ENCODE data around the gene INCENP. TPM values are rescaled to one million over a fixed set of nuclear protein-coding genes. Genes with fewer than 3 reads are reported as not detected.
"Not testable (repeated sequence)": the region's sequence is repeated elsewhere in the genome, so short reads cannot be mapped to it uniquely, and the experiment has no call there.

INCENP gene
- total RNA-seq, 6 experiments from 2014 or later, result 32.3 to 60.0 (median 54.1) TPM

GRCh38 chr11:62195945-62196344 lies 72.1 kb downstream of the INCENP start:
- H3K9me3 Mint-ChIP-seq, result no peaks in the 10 kb centered on the region
- no peaks in the 10 kb centered on the region for H3K4me1 Mint-ChIP-seq (ENCODE audit: low read depth)
- H3K4me3 Mint-ChIP-seq, result no peak overlapping the region
- H3K36me3 Mint-ChIP-seq (ENCODE audit: low read depth), result no peaks in the 10 kb centered on the region
- no peak overlapping the region for H3K27ac Mint-ChIP-seq
- no peak for DNase-seq
- TF ChIP-seq CTCF (IDR thresholded peaks at IDR 0.05), result no peak
- peaks cover 25% of the 10 kb centered on the region for H3K27me3 Mint-ChIP-seq (ENCODE audit: insufficient read depth)

- peaks cover 21% of the 10 kb centered on the region for H3K27me3 Mint-ChIP-seq (ENCODE audit: insufficient read depth)
- not testable (repeated sequence) for H3K9me3 Mint-ChIP-seq; H3K27ac Mint-ChIP-seq; H3K36me3 Mint-ChIP-seq (ENCODE audit: low read depth); H3K4me3 Mint-ChIP-seq; H3K4me1 Mint-ChIP-seq (ENCODE audit: low read depth); DNase-seq
Observed at GRCh38 chr11:62197400-62197799, 73.6 kb downstream of the INCENP start.

GRCh38 chr11:62201376-62201775 lies 77.6 kb downstream of the INCENP start:
- Mint-ChIP-seq H3K9me3 (no peaks in the 10 kb centered on the region), H3K4me3 (no peak overlapping the region), H3K4me1 (ENCODE audit: low read depth) (no peaks in the 10 kb centered on the region), H3K36me3 (ENCODE audit: low read depth) (no peaks in the 10 kb centered on the region), H3K27me3 (ENCODE audit: insufficient read depth) (peaks cover 13% of the 10 kb centered on the region), H3K27ac (no peak overlapping the region)
- TF ChIP-seq CTCF (IDR thresholded peaks at IDR 0.05), result no peak
- DNase-seq, result no peak

Other genes starting within 250 kb of the INCENP start
- gene FADS3, start 232.5 kb upstream of the INCENP start, total RNA-seq (2021; fragmentation: NEBNext Ultra II Directional; extraction: Animal tissue kit (Norgen Biotek cat#: 25700)), result 100 to 1,000 TPM; 126 to 161 (median 137) TPM
- 1 to 10 TPM; 5.3 to 8.8 (median 7.9) TPM for gene RAB3IL1, start 206.4 kb upstream of the INCENP start, total RNA-seq (2021; fragmentation: NEBNext Ultra II Directional; extraction: Animal tissue kit (Norgen Biotek cat#: 25700))
- 1 to 10 TPM in 5 of 6 experiments, under 1 TPM in 1; 0.92 to 2.0 (median 1.9) TPM for gene BEST1, start 173.7 kb upstream of the INCENP start, total RNA-seq (2021; fragmentation: NEBNext Ultra II Directional; extraction: Animal tissue kit (Norgen Biotek cat#: 25700))
- gene FTH1, start 156.4 kb upstream of the INCENP start, total RNA-seq (2021; fragmentation: NEBNext Ultra II Directional; extraction: Animal tissue kit (Norgen Biotek cat#: 25700)), result 1,000 to 10,000 TPM; 2,192 to 2,832 (median 2,637) TPM
- gene SCGB1D1, start 66.2 kb downstream of the INCENP start, total RNA-seq (2021; fragmentation: NEBNext Ultra II Directional; extraction: Animal tissue kit (Norgen Biotek cat#: 25700)), result not detected
- gene SCGB2A1, start 84.7 kb downstream of the INCENP start, total RNA-seq (2021; fragmentation: NEBNext Ultra II Directional; extraction: Animal tissue kit (Norgen Biotek cat#: 25700)), result not detected
- gene SCGB1D2, start 118.2 kb downstream of the INCENP start, total RNA-seq (2021; fragmentation: NEBNext Ultra II Directional; extraction: Animal tissue kit (Norgen Biotek cat#: 25700)), result not detected
- gene SCGB2A2, start 146.1 kb downstream of the INCENP start, total RNA-seq (2021; fragmentation: NEBNext Ultra II Directional; extraction: Animal tissue kit (Norgen Biotek cat#: 25700)), result not detected
- gene SCGB1D4, start 175.1 kb downstream of the INCENP start, total RNA-seq (2021; fragmentation: NEBNext Ultra II Directional; extraction: Animal tissue kit (Norgen Biotek cat#: 25700)), result not detected
- gene ASRGL1, start 213.4 kb downstream of the INCENP start, total RNA-seq (2021; fragmentation: NEBNext Ultra II Directional; extraction: Animal tissue kit (Norgen Biotek cat#: 25700)), result under 1 TPM; 0.36 to 0.55 (median 0.49) TPM